HG03521 (cell line): ENCODE data around the gene IGFBP7.
"Not testable (repeated sequence)": the region's sequence is repeated elsewhere in the genome, so short reads cannot be mapped to it uniquely, and the experiment has no call there.

ENCODE experiments used
- ATAC-seq: cut with Tn5 transposase; IDR thresholded peaks from one replicate; pipeline ENCODE4 v1.9.1; 2021; ENCODE audit warnings: mild to moderate bottlenecking, moderate library complexity; ENCODE audit not compliant: unreplicated experiment

Gene IGFBP7

GRCh38 chr4:57075367-57075766, 34.8 kb downstream of the IGFBP7 start:
- ATAC-seq, result no peak

- ATAC-seq, result no peak
These were observed 35.4 kb downstream of the IGFBP7 start for GRCh38 chr4:57074744-57075143.

- no peak for ATAC-seq
These were observed 36.6 kb downstream of the IGFBP7 start for GRCh38 chr4:57073559-57073958.

DNA sequence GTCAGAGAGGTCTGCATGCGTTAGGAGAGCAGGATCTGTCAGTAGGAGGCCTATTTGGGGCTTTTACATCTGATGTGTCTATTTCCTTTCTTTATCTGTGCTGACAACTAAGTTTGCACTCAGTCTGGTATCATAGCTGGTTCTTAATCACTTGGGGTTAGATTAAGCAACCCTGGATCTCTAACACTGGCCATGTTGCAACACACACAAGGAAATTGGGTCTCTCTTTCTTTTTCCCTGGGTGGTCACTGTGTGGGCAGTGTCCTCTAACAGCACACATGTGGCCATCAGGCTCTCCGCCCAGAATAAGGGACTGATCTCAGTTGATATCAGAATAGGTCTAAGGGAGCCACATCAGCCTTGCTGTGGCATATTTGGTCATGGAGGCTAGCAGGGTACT, 38.9 kb downstream of the IGFBP7 start:
- ATAC-seq, result no peak

GRCh38 chr4:57070461-57070860, 39.7 kb downstream of the IGFBP7 start:
- ATAC-seq, result no peak

DNA sequence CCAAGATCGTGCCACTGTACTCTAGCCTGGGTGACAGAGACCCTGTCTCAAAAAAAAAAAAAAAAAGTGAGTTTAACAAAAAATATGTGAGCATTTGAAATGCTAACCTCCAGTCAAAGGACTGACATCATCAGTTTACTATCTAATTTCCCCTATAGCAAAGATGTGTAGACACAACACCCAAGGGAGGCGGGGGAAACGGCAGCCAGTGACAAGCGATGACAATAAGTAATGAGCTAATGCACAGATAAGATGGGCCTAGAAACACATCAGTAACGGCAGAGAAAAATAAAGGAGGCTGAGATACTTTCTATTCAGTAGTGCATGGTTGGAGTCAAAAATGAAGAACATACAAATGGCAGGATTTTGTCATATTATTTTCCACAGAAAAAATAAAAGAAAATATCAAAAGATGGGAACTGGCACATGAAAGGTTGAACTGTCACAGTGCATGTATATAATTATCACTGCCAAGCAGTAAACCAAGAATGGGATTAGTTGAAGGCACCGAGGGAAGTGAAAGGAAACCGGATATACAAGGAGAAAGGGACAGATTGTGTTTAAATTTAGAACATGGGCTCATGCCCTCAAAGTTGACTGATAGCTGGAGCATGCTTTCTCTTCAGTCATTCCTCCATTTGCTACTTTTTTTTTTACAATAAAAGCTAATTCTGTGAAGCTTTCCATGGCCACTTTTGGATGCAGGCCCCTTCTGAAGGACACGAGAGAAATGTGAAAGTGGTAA, 41.8 kb downstream of the IGFBP7 start:
- no peak for ATAC-seq

GRCh38 chr4:57065730-57066482, 44.3 kb downstream of the IGFBP7 start:
- no peak for ATAC-seq

GRCh38 chr4:57064811-57065711, 45.1 kb downstream of the IGFBP7 start:
- no peak for ATAC-seq

DNA sequence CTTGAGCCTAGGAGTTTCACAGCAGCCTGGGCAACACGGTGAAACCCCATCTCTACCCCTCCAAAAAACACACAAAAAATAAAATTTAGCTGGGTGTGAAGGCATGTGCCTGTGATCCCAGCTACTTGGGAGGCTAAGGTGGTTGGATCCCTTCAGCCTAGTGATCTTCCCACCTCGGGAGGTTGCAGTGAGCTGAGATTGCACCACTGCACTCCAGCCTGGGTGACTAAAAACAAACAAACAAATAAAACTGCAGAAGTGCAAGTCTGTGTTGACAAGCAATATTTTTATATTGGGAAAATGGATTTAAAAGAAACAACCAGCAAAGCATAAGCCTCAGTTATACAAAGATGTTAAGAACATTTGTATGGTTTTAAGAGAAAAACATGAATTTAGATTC, 46.1 kb downstream of the IGFBP7 start:
- no peak for ATAC-seq

GRCh38 chr4:57063518-57063917, 46.7 kb downstream of the IGFBP7 start:
- no peak for ATAC-seq

- ATAC-seq, result no peak
These were observed 48.8 kb downstream of the IGFBP7 start for GRCh38 chr4:57061395-57061794.

- not testable (repeated sequence) for ATAC-seq
These were observed 49.5 kb downstream of the IGFBP7 start for GRCh38 chr4:57060717-57061067.

GRCh38 chr4:57059890-57060716, 50.1 kb downstream of the IGFBP7 start:
- ATAC-seq, result no peak

DNA sequence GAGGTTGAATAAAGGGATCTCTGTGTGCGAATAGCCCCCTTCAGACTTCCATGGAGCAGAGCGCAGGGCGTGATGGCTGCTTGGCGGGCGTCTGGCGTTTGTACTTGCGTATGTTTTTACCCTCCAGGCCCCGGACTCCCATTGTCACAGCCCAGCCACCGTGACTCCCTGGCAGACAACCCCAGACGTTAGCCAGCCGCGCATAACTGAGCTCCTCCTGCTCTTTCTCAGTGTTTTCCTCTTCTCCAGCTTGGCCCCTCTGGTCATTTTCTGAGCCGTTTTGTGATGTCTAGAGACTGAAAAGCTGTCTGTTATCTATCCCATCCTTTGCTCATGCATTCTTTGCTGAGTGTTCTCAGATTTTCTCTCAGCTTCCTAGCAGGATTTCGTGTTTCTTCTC, 54.3 kb downstream of the IGFBP7 start:
- no peak for ATAC-seq

DNA sequence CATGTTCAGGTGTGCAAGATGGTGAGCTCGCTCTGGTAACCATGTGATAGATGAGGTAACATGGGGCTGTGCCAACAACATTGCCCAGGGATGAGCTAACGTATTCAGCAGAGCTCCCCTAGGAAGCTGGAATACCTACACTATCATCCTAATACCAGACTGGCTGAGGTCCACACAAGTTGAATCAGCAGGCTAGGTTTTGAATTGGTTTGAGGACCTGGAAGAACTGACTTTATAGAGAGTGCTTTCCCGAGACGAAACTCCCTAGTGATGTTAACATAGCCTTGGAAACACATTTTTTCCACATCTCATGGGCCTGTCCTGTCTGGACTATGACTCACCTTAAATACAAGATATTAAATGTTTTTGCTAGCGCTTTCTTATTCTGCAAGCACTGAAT, 56.7 kb downstream of the IGFBP7 start:
- ATAC-seq, result no peak

DNA sequence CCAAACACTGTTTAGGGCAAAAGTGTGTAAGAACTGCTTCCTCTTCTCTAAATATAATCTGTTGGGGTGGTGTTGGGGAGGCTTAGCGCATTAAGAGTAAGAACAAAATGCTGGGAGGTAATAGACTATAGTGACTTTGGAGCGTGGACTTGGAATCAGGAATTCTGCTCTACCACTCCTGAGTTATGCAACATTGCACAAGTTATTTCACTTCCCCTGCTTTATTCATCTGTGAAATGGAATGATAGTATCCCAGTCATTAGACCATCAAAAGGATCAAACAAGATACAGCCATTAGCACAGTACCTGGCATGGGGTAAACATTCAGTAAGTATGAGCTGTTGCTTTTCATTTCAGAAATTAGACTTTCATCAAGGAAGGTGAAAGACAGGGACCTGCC, 58.7 kb downstream of the IGFBP7 start:
- no peak for ATAC-seq

- ATAC-seq, result no peak
These were observed 59.1 kb downstream of the IGFBP7 start for GRCh38 chr4:57051095-57051494.

DNA sequence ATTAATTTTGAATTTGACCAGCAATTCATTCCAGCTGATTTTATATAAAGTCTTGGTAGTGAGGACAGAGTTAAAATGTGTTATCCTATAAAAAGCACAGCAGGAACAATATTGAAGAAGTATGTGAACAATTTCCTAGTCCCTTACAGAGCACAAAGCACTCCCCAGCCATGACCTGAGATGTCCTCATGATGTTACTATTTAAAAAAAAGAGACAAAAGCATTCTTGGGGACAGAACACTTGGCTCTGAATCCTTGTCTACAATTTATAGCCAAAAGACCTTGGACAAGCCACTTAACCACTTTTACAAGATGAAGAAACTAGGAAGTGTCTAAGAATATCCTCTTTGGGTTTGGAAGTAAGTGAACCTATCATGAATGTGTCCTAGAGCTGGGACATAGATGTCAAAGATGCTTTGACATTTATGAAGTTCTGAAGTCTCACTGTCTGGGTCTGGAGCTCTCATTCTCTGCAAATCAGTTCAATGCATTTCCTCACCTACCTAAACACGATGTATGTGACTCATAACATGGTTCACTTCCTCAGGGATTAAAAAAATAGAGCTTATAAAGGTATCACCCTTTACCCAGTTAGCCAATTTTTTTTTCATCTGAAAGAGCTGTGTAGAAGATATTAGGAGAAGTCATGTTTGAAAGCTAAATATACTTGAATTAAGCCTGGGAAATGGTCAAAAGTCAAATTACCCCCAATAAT, 61.4 kb downstream of the IGFBP7 start:
- no peak for ATAC-seq

DNA sequence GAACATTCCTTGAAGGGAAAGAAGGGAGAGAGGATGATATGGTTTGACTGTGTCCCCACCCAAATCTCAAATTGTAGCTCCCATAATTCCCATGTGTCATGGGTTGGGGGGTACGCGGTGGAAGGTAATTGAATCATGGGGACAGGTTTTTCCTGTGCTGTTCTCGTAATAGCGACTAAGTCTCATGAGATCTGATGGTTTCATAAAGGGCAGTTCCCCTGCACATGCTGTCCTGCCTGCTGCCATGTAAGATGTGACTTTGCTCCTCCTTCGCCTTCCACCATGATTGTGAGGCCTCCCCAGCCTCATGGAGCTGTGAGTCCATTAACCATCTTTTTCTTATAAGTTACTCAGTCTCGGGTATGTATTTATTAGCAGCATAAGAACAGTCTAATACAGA, 63.1 kb downstream of the IGFBP7 start:
- not testable (repeated sequence) for ATAC-seq

DNA sequence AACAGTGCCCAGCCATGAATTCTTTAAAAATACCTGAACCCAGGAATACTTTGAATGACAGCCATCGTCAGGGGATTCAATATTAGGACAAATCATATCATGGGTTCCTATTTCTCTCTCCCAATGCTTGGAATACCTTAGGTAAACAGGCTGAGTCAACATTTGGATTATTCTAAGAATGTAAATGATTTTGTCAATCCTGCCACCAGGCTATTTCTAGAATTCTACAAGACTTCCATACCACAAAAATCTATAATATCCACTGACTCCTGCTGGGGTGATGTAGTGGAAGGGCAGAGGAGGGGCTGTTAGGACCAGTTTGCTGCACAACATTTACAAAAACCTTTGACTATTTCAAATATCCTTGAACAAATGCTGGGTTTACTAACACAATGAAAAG, 65.2 kb downstream of the IGFBP7 start:
- ATAC-seq, result no peak
